HG03439 (cell line): ENCODE results near the gene CDSN.

Experiments
- ATAC-seq: cut with Tn5 transposase; IDR thresholded peaks from one replicate; pipeline ENCODE4 v1.9.1; 2021; ENCODE audit warnings: mild to moderate bottlenecking, moderate library complexity; ENCODE audit not compliant: unreplicated experiment

CDSN gene

DNA sequence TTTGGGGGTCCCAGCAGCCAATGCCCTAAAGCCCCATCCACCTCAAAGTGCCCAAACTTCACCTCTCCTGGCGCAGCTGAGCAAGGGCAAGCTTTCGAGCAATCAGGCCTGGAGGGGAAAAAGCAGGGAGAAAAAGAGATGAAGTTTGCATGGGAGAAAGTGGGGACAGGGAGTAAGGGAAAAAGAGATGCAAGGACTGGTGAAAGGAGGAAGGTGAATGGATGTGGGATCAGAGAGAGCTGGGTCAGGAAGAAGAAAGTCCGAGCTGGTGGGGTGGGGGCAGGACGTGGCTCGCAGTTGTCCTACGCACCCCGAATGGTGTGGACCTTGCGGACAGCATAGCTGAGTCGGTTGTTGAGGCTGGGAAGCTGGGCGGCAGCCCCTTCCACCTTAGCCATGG is 25.1 kb upstream of the CDSN start:
- no peak for ATAC-seq

DNA sequence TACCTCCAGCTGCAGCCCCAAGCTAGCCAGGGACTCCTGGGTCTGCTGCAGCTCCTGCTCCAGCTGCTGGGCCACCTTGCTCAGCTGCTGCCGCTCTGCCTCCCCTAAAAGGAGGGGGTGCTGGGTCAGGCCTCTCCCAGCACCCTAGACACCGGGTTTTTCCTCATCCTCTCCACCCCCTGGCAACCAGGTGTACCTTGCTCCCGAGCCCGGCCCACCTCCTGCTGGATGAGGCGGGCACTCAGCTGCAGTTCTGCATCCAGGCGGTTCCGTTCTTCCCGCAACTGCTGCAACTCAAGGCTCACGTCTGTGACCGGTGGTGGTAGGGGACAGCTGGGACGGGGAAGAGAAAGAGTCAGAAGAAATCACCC is 24.7 kb upstream of the CDSN start:
- ATAC-seq: no peak

DNA sequence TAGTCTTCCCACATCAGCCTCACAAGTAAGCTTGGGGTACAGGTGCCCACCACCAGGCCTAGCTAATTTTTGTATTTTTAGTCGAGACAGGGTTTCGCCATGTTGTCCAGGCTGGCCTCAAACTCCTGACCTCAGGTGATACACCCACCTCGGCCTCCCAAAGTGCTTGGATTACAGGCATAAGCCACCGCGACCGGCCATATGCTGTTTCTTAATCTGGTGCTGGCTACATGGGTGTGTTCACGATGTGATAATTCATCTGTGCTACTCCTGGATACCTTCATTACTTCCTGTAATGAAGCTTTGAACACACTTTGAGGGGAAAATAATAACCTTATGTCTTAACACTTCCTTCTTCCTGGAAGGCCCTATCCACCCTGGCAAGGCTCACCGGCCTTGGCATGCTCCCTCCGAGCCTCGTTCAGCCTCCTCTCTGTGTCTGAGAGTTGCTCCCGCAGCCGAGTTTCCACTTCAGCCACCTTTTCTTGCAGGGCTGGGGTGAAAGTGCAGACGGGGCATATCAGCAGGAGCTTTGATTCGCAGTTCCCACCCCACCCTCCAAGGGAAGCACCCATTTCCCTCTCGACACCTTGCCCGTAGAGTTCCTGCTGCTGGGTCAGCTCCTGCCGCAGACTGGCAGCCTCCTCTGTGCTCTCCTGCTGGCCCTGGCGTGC is 24.2 kb upstream of the CDSN start:
- no peak for ATAC-seq

GRCh38 chr6:31143148-31143547 is 22.9 kb upstream of the CDSN start:
- ATAC-seq: no peak

- ATAC-seq: no peak
Observed at GRCh38 chr6:31142361-31142761, 22.1 kb upstream of the CDSN start.

DNA sequence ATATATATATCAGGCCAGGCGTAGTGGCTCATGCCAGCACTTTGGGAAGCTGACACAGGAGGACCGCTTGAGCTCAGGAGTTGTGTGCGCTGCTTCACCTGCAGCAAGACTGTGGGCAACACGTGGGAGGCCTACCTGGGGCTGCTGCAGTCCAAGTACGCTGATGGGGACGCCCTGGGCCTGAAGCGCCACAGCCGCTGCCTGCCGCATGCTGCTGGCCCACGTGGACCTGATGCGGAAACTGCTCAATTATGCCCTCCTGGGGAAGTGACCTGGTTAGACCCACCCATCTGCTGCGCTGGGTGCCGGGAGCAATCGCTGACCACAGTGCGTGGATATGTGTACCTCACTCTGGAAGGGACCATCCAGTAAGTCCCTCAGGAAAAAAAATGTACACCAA is 20.4 kb upstream of the CDSN start:
- no peak for ATAC-seq

DNA sequence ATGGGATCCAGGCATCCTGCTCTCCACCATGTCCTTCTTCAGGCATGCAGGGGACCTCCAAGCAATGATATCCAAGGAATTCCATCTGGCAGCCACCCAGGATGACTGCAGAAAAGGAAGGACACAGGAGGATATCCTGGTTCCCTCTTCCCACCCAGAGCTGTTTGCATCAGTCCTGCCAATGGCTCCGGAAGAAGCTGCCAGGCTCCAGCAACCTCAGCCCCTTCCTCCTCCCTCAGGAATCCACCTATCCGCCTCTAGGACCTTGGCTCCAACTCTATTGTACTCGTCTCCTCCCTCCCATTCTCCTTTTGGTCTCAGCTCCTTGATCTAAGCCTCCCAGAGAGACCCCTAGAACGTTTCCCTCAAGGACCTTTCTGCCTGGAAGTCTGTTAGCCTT is 19.4 kb upstream of the CDSN start:
- ATAC-seq: no peak

- no peak for ATAC-seq
Observed at GRCh38 chr6:31138982-31139381, 18.7 kb upstream of the CDSN start, which contains the start of gene PSORS1C2. TSS of gene PSORS1C2 (minus strand) at chr6:31139066. CDS start at chr6:31139026, 40 bp downstream.

- no peak for ATAC-seq
Observed at GRCh38 chr6:31135710-31136109, 15.5 kb upstream of the CDSN start.

DNA sequence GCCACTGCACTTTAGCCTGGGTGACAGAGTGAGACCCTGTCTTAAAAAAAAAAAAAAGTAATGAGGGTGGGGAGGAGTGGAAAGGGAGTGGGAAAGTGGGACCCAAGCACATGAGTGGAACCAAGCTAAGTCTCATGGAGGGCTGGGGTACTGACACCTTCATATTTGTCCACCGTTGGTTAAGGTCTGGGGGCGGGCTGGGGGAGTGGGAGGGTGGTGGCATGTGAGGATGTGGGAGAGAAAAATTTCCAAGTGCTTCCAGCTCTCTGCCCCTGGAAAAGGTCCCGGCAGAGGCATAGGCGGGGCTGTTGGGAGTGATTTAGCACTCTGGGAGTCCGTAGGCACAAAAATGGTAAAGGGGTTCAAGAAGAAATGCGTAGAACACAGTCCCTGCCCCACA is 12.6 kb upstream of the CDSN start:
- no peak for ATAC-seq

DNA sequence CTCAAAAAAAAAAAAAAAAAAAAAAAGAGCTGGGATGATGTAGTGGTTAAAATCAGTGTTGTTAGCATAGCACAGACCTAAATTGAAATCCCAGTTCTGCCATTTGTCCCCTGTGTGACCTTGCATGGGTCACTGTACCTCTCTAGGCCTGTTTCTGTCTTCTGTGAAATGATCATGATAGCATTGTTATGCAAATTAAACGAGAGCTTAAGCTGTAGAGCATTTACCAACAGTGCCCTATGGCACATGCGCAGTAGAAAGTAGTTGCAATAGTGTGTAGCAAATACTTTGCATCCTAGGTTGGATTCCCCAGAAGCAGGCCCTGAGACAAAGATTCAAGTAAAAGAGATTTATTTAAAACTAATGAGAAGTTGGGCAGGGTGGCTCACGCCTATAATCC is 11.3 kb upstream of the CDSN start:
- ATAC-seq: no peak

- no peak for ATAC-seq
Observed at GRCh38 chr6:31130751-31131150, 10.5 kb upstream of the CDSN start.

GRCh38 chr6:31129130-31129529 is 8.9 kb upstream of the CDSN start:
- ATAC-seq: no peak

DNA sequence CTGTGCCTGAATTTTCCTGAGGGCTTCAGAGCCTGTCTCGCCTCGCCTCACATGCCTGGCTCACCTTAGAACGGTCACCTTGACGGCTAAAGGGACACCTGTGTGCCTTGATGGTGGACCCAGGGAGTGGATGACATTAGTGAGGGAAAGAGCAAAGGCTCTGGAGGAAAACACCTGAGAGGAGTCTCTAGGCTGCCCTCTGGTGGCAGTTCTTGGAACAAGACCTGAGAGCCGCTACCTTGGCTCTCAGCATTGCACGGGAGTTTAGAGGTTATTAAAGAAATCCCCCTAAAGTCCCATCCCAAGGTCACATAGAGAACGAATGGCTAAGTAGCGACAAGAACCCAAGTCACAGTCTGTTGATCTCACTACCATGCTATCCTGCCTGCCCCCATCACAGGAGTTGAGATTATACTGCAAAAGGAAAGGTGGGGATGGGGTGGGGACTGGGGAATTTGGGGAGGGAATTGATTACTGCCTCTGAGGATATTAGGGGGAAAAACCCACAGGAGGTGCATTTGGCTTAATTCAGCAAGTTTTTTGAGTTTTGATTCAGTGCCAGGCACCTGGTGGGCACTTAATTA is 7.9 kb upstream of the CDSN start:
- ATAC-seq: no peak

DNA sequence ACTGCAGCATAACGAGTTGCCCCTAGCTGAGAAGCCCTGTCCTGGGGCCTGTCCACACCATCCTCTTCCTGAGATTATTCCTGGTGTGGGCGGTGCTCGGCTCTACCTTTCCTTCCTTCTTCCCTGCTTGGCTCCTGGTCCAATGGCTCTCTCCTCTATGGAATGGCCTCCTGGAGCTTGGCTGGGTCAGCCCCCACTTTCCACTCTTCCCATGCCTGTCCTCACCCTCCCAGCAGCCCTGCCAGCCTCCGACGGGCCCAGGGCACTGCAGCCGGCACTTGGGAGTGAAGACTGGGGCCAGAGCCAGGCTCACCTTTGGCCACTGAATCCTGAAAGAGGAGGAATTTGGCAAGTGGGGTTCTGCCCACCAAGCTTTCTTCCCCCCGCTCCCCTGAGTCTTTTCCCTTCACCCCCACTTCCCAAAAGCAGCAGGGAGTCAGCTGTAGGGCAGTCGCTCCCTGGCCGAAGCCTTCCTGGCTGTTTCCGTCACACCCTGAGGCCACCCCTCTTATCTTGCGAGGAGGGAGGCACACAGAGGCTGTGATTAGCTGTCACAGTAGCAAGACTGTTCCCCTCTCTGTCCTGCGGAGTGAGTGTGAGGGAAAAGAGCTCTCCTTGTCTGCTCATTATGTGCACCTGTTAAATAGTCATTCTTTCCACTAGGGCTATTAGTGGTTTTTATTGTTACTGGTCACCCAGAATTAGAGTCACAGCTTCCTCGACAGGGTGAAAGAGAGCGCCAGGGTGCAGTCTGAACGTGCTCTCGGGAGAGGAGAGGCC is 6.3 kb upstream of the CDSN start:
- ATAC-seq: no peak

DNA sequence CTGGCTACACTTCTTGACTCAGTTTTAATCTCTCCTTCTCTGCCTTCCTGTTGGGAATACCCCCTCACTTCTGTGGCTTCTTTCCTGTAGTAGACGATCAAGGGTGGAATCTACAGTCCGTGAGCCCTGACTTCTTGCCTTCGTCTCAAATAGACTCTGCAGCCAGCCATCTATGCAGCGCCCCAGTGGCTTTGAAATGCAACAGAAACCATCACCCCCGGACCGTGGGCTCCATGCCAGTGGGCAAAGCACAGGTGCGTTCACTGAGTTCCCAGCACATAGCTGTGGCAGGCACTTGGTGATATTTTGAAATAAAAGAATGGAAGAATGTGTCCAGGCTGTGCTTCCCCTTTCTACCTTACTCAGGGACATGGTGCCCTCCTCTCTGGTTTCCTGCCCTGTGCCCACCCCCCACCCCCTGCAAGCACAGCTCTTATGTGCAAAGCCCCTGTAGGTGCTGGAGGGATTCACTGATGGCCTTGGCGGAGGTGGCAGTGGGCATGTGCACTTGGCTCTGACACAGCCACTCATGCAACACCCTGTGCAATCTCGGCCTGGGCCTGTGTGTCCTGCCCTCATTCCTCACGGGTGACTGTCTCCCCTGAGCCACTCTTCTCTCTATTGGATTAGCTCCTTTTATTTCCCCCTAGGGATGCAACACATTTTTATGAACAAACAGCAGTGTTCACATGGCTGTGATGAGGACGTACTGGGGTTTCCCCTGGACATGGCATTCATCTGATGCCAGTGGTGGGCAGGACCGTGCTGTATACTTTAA is 5.5 kb upstream of the CDSN start:
- ATAC-seq: no peak

GRCh38 chr6:31125162-31125561 is 4.9 kb upstream of the CDSN start:
- no peak for ATAC-seq

GRCh38 chr6:31122791-31123706 is 2.8 kb upstream of the CDSN start:
- ATAC-seq: no peak

DNA sequence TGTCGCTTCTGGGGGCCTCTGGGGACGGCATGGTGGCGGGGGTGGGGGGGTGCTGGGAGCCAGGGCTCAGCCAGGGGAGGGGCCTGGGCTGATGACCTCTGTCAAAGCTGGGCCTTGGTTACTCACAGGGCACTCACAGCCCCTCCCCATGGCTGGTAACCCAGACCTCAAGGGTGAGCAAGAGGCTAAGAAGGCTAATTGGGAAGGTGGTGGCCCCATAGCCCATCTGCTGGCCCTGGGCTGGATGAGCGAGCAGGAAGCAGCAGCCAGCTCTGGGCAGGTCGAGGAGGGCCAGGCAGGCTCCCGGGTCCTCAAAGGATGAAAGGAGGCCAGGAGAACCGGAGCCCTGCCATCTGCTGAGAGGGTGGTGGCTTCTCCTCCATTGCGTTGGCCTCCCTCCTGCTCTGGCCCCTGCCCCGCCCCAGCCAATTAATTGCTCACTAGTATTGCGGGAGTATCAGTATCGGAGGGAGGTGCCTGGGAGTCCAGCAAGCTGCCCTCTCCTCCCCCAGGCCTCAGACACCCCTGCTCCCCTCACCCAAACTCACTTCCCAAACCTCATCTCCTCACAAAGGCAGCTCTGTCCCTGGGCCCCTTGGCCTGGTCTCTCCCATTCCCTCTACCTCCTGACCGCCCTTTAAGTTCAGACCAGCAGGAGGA is 1.0 kb upstream of the CDSN start:
- no peak for ATAC-seq

DNA sequence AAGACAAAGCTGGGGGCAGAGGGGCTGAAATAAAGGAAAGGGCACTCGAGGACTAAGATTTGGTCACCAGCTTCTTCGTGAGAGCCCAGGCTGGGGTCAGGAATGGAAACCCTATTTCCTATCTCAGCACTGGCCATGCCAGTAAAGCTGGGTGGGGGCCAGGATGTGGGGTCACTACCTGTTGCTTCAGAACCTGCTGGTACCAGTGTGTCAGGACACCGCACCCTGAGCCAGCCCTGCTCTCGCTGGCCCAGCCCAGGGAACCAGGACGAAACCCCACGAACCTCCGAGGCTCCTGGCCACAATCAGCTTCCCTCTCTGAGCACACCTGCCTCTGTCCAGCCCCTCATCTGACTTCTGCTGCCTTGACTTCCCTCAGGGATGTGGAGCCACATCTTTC is 2.1 kb downstream of the CDSN start:
- ATAC-seq: no peak
